Panc1 (cell line): Measurements from ENCODE around the gene ERGIC1. TPM values are rescaled to one million over a fixed set of nuclear protein-coding genes. Genes with fewer than 3 reads are reported as not detected.

Experiments
- ATAC-seq: fragments of 200-7000 bp; cut with Tn5 transposase; 2 replicates; pipeline ENCODE4 v1.9.1; 2020; ENCODE audit warnings: mild to moderate bottlenecking, moderate library complexity
- BruUV-seq: library from RNA; stranded (reverse); fragments of 400-500 nt; replicated peaks from 2 replicates; lab custom pipeline; 2021; lab: Mats Ljungman, UMichigan
- CTCF ChIA-PET: fragments of 300-600 bp; sonication (Branson Sonifier 250); formaldehyde crosslinking; loops from one replicate; lab custom pipeline; 2022; ENCODE audit warnings: antibody characterized with exemption; lab: Charles Lee
- POLR2A ChIA-PET: fragments of 300-600 bp; sonication (Branson Sonifier 250); formaldehyde crosslinking; loops from one replicate; lab custom pipeline; 2022; ENCODE audit warnings: antibody characterized with exemption; lab: Charles Lee
- DNase-seq: peaks from one replicate; pipeline ENCODE4 v3.0.0-alpha.2; 2010; ENCODE audit warnings: low read depth, low spot score
- H3K27ac ChIP-seq: 2 replicates; pipeline ENCODE4 v1.5.1; 2011; ENCODE audit warnings: mild to moderate bottlenecking, low read length, inconsistent platforms
- H3K27me3 ChIP-seq: fragments of 200-500 bp; sonication (Bioruptor generic); 2 replicates; pipeline ENCODE4 v1.6.0; 2014; ENCODE audit warnings: low read length, inconsistent platforms; ENCODE audit not compliant: control insufficient read depth, insufficient read depth
- H3K36me3 ChIP-seq: fragments of 200-500 bp; sonication (Bioruptor generic); 2 replicates; pipeline ENCODE4 v1.5.1; 2014; ENCODE audit warnings: inconsistent platforms, mild to moderate bottlenecking, low read length, moderate library complexity; ENCODE audit not compliant: control insufficient read depth, insufficient read depth
- H3K4me1 ChIP-seq: 2 replicates; pipeline ENCODE4 v1.5.1; 2011; ENCODE audit warnings: inconsistent platforms, mild to moderate bottlenecking, low read length, moderate library complexity; ENCODE audit not compliant: control insufficient read depth, insufficient read depth
- H3K4me3 ChIP-seq, 2 experiments: 2 replicates each; pipeline ENCODE4 v1.5.1; 2011 to 2012; ENCODE audit warnings: low read depth in 2 of 2, low read length in 2 of 2, mild to moderate bottlenecking in 2 of 2, inconsistent platforms in 1 of 2, moderate library complexity in 1 of 2
- H3K9me3 ChIP-seq: fragments of 200-500 bp; sonication (Bioruptor generic); 2 replicates; pipeline ENCODE4 v1.5.1; 2014; ENCODE audit warnings: low read depth, mild to moderate bottlenecking, inconsistent platforms, low read length, moderate library complexity; ENCODE audit not compliant: control insufficient read depth, insufficient read depth
- POLR2AphosphoS5 ChIP-seq: IDR thresholded peaks from 2 replicates; pipeline ENCODE4 v1.6.1; 2012; ENCODE audit warnings: mild to moderate bottlenecking, low read depth, low read length, moderate library complexity
- SIN3A ChIP-seq: IDR thresholded peaks from 2 replicates; pipeline ENCODE4 v1.6.1; 2012; ENCODE audit warnings: low read depth, mild to moderate bottlenecking, low read length, moderate library complexity, borderline replicate concordance; ENCODE audit not compliant: insufficient read depth
- TCF7L2 ChIP-seq: IDR thresholded peaks from 2 replicates; pipeline ENCODE4 v1.6.1; 2011; ENCODE audit warnings: mild to moderate bottlenecking, low read depth, low read length, inconsistent platforms
- in situ Hi-C: cut with HindIII; loops from 2 replicates; pipeline ENCODE4 v1.10.0; 2016; ENCODE audit warnings: low sequenced_read_pairs, low pct_unique_long_range_greater_than_20kb
- intact Hi-C: fragments of 100-400 bp; cut with micrococcal nuclease; formaldehyde crosslinking; loops from one replicate; pipeline ENCODE4 v1.10.0; 2022; ENCODE audit not compliant: unreplicated experiment
- total RNA-seq: library from RNA; stranded (reverse); gene quantifications from one replicate; pipeline ENCODE4 v1.2.1, GENCODE V29; 2021; ENCODE audit not compliant: unreplicated experiment
- TF ChIP-seq, protein P1 (sequence below): fragments of 450-650 bp; IDR thresholded peaks from 2 replicates; pipeline ENCODE4 v1.5.1; 2017; ENCODE audit warnings: mild to moderate bottlenecking
- TF ChIP-seq, protein P2 (sequence below), 2 experiments: IDR thresholded peaks; 2 replicates each; pipeline ENCODE4 v1.6.1; 2011 to 2012; ENCODE audit warnings: low read depth in 2 of 2, control low read depth in 1 of 2, low read length in 1 of 2, mild to moderate bottlenecking in 1 of 2, moderate library complexity in 1 of 2; ENCODE audit not compliant: insufficient read depth in 1 of 2

Gene ERGIC1
- total RNA-seq, 1 experiment from 2014 or later = 206 TPM

DNA sequence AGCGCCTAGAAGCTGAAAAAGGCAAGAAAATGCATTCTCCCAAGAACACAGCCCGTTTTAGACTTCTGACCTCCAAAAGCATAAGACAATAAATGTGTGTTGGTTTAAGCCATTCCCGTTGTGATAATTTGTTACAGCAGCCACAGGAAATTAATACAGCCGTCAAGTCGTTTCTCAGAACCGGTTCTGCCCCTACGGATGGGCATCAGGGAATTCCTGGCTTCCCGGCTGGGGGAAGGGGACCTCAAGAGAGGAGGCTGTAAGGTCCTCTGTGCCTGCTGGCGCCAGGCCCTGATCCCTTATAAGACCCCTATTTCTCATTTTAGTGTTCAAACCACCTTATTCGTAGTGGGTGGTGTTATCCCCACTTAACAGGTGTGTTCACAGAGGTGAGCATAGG, 74.6 kb downstream of the ERGIC1 start:
- no peaks in the 10 kb centered on the region for H3K9me3 ChIP-seq
- H3K4me3 ChIP-seq = no peak overlapping the region
- H3K4me1 ChIP-seq = peaks cover 43% of the 10 kb centered on the region
- H3K27ac ChIP-seq = peak overlapping the region; percentile 52
- ChIA-PET CTCF (no interaction called here), POLR2A (no interaction called here)
- BruUV-seq = no TSS peak
- ATAC-seq (no peak), DNase-seq (no peak)
- TF ChIP-seq, protein P1, sequence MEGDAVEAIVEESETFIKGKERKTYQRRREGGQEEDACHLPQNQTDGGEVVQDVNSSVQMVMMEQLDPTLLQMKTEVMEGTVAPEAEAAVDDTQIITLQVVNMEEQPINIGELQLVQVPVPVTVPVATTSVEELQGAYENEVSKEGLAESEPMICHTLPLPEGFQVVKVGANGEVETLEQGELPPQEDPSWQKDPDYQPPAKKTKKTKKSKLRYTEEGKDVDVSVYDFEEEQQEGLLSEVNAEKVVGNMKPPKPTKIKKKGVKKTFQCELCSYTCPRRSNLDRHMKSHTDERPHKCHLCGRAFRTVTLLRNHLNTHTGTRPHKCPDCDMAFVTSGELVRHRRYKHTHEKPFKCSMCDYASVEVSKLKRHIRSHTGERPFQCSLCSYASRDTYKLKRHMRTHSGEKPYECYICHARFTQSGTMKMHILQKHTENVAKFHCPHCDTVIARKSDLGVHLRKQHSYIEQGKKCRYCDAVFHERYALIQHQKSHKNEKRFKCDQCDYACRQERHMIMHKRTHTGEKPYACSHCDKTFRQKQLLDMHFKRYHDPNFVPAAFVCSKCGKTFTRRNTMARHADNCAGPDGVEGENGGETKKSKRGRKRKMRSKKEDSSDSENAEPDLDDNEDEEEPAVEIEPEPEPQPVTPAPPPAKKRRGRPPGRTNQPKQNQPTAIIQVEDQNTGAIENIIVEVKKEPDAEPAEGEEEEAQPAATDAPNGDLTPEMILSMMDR = no peak
- TF ChIP-seq POLR2AphosphoS5 (no peak), TCF7L2 (no peak), SIN3A (no peak)
- TF ChIP-seq, protein P2, sequence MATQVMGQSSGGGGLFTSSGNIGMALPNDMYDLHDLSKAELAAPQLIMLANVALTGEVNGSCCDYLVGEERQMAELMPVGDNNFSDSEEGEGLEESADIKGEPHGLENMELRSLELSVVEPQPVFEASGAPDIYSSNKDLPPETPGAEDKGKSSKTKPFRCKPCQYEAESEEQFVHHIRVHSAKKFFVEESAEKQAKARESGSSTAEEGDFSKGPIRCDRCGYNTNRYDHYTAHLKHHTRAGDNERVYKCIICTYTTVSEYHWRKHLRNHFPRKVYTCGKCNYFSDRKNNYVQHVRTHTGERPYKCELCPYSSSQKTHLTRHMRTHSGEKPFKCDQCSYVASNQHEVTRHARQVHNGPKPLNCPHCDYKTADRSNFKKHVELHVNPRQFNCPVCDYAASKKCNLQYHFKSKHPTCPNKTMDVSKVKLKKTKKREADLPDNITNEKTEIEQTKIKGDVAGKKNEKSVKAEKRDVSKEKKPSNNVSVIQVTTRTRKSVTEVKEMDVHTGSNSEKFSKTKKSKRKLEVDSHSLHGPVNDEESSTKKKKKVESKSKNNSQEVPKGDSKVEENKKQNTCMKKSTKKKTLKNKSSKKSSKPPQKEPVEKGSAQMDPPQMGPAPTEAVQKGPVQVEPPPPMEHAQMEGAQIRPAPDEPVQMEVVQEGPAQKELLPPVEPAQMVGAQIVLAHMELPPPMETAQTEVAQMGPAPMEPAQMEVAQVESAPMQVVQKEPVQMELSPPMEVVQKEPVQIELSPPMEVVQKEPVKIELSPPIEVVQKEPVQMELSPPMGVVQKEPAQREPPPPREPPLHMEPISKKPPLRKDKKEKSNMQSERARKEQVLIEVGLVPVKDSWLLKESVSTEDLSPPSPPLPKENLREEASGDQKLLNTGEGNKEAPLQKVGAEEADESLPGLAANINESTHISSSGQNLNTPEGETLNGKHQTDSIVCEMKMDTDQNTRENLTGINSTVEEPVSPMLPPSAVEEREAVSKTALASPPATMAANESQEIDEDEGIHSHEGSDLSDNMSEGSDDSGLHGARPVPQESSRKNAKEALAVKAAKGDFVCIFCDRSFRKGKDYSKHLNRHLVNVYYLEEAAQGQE (IDR thresholded peaks at IDR 0.05; ENCODE audit: insufficient read depth in 1 of 2, low read depth in 2 of 2, low read length in 1 of 2) = no peak
- in situ Hi-C loops (no loop called here), intact Hi-C loops (loop anchor here (10.0 kb wide), 2 partner anchors 134 to 194 kb away; partner anchors contain the start of gene DUSP1)
- peaks cover 2% of the 10 kb centered on the region; the same call in 1 of the 2 replicates for H3K36me3 ChIP-seq
- no peaks in the 10 kb centered on the region for H3K27me3 ChIP-seq

- TF ChIP-seq POLR2AphosphoS5 (no peak), TCF7L2 (no peak), SIN3A (no peak)
- TF ChIP-seq, protein P2 (IDR thresholded peaks at IDR 0.05; ENCODE audit: insufficient read depth in 1 of 2, low read depth in 2 of 2, low read length in 1 of 2) = no peak
- TF ChIP-seq, protein P1 = no peak
- BruUV-seq = TSS peak; percentile 45
- peaks cover 30% of the 10 kb centered on the region for H3K4me1 ChIP-seq
- CTCF ChIA-PET = no interaction called here
- intact Hi-C loops (loop anchor here (10.0 kb wide), 2 partner anchors 135 to 195 kb away; partner anchors contain the start of gene DUSP1), in situ Hi-C loops (no loop called here)
- H3K9me3 ChIP-seq = no peaks in the 10 kb centered on the region
- ATAC-seq (peak; percentile 9; the same call in 1 of the 2 replicates), DNase-seq (no peak)
- peaks cover 4% of the 10 kb centered on the region; the same call in 1 of the 2 replicates for H3K36me3 ChIP-seq
- POLR2A ChIA-PET = no interaction called here
- peak overlapping the region; percentile 29; the same call in 1 of the 2 replicates for H3K27ac ChIP-seq
- no peaks in the 10 kb centered on the region for H3K27me3 ChIP-seq
- no peak overlapping the region for H3K4me3 ChIP-seq
Observed at GRCh38 chr5:172909931-172910502, 76.0 kb downstream of the ERGIC1 start.
